GM19351 (cell line): ENCODE results near the gene ARHGAP33.

Source experiments
- ATAC-seq: cut with Tn5 transposase; IDR thresholded peaks from one replicate; pipeline ENCODE4 v1.9.1; 2021; ENCODE audit warnings: mild to moderate bottlenecking, moderate library complexity; ENCODE audit not compliant: unreplicated experiment

Gene ARHGAP33, protein sequence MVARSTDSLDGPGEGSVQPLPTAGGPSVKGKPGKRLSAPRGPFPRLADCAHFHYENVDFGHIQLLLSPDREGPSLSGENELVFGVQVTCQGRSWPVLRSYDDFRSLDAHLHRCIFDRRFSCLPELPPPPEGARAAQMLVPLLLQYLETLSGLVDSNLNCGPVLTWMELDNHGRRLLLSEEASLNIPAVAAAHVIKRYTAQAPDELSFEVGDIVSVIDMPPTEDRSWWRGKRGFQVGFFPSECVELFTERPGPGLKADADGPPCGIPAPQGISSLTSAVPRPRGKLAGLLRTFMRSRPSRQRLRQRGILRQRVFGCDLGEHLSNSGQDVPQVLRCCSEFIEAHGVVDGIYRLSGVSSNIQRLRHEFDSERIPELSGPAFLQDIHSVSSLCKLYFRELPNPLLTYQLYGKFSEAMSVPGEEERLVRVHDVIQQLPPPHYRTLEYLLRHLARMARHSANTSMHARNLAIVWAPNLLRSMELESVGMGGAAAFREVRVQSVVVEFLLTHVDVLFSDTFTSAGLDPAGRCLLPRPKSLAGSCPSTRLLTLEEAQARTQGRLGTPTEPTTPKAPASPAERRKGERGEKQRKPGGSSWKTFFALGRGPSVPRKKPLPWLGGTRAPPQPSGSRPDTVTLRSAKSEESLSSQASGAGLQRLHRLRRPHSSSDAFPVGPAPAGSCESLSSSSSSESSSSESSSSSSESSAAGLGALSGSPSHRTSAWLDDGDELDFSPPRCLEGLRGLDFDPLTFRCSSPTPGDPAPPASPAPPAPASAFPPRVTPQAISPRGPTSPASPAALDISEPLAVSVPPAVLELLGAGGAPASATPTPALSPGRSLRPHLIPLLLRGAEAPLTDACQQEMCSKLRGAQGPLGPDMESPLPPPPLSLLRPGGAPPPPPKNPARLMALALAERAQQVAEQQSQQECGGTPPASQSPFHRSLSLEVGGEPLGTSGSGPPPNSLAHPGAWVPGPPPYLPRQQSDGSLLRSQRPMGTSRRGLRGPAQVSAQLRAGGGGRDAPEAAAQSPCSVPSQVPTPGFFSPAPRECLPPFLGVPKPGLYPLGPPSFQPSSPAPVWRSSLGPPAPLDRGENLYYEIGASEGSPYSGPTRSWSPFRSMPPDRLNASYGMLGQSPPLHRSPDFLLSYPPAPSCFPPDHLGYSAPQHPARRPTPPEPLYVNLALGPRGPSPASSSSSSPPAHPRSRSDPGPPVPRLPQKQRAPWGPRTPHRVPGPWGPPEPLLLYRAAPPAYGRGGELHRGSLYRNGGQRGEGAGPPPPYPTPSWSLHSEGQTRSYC

DNA sequence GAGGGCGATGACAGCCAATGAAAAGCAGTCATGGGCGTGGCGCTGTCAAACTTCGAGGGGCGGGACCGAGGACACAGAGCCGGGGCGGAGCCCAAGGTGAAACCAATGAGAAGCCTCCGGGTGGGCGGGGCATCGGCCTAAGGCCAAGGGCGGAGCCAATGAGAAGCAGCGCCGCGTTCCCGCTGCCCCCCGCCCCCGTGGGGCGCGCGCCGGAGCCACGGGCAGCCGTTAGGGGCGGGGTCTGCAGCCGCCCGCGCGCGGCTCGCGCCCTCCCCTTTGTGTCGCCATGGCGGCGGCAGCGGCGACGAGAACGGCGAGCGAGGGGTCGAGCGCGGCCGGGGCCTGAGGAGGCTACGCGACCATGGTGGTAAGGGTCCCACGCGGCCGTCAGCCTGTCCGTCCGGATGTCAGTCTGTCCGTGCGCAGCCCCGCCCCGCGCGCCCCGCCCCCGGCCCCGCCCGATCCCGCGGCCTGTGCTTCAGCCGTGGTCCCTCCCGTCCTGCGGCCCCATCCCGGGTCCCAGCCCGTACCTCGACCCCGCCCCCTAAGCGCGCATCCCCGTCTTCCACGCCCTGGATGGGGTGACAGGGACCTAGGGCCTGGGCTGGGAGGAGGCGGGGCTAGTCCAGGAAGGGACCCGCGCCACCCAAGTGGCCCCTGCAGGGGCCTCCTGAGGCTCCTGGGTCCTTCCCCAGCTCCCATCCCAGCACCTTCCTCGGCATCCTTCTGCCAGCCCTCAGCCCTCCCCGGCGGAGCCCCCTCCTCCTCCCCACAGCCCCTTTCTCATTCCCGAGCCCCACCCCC is at the start of gene ARHGAP33:
Gene ARHGAP33, plus strand, starts transcription at position 267 of the 804 bp plus-strand sequence. Its CDS starts 95 bp downstream, at position 362.
- peak; percentile 93 for ATAC-seq

DNA sequence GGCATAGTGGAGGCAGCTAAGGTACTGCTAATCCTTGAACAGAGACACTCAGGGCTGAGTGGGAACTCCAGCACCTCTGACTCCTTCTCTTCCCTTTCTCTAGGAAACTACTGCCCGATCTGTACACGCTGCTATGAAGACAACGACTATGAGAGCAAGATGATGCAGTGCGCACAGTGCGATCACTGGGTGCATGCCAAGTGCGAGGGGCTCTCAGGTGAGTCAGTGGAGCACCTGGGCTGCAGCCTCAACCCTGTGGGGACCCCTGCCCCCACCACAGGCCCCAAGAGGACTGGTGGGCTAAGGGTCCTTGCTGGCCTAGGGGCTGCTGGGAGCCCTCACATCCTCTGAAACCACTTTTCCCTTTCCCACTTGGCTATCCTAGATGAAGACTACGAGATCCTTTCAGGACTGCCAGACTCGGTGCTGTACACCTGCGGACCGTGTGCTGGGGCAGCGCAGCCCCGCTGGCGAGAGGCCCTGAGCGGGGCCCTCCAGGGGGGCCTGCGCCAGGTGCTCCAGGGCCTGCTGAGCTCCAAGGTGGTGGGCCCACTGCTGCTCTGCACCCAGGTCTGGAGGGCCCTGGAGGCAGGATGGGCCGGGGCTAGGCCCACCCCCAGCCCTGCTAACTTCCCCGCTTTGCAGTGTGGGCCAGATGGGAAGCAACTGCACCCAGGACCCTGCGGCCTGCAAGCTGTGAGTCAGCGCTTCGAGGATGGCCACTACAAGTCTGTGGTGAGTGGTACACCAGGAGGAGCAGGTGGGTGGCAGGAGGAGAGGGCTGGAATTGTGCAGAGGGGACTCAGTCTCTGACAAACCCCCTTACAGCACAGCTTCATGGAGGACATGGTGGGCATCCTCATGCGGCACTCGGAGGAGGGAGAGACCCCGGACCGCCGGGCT is 48.1 kb upstream of the ARHGAP33 start:
- ATAC-seq, result no peak

DNA sequence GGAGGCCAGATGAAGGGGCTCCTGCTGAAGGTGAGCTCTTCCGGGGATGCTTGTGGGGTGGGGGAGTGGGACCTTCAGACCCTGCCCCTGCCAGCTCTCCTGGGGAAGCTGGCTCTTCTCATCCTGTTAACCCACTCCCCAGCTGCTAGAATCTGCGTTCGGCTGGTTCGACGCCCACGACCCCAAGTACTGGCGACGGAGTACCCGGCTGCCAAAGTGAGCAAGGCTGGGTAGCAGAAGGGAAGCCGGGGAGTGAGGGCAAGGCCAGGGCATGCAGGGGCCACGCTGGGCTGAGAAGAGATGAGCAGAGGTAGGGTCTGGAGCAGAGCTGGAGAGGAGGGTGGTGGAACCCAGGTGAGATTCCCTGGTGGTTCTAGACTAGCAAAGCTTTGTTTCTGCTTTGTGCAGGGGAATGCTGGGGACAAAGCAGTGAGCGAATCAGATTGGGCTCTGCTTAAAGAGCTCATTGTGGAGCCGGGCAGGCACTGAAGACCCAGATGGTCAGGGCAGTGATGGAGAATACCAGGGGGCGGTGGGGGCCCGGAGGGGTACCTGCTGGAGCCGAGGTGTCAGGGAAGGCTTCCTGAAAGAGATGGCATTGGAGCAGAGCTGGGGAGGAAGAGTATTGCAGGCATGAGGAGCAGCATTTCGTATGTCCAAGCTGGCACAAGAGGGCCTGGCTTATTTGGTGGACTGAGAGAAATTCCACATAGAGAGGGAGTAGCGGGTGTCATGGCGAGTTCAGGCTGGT is 47.2 kb upstream of the ARHGAP33 start:
- no peak for ATAC-seq

DNA sequence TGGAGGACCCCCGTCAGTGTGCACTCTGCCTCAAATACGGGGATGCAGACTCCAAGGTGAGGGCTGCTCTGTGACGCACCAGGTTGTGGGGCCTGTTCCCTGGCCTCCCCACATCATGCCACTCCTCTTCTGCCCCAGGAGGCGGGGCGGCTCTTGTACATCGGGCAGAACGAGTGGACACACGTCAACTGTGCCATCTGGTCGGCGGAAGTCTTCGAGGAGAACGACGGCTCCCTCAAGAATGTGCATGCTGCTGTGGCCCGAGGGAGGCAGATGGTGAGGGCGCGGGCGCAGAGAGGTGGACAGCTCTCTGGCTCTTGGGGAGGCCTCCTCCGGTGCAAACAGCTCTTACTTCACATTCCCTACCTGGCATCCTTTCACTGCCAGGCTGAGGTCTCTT is 46.3 kb upstream of the ARHGAP33 start:
- ATAC-seq, result no peak

DNA sequence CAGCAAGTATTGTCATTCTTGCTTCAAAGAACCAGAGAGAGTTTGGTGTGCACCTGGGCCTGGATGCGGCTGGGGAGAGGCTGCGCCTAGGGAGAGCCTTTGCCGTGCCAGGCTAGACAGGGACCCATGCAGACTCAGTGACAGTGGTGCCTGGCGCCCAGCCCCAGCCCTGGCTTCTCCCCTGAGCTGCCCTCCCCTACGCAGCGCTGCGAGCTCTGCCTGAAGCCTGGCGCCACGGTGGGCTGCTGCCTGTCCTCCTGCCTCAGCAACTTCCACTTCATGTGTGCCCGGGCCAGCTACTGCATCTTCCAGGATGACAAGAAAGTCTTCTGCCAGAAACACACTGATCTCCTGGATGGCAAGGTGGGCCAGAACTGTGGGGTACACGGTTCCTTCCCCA is 45.6 kb upstream of the ARHGAP33 start:
- ATAC-seq, result no peak

DNA sequence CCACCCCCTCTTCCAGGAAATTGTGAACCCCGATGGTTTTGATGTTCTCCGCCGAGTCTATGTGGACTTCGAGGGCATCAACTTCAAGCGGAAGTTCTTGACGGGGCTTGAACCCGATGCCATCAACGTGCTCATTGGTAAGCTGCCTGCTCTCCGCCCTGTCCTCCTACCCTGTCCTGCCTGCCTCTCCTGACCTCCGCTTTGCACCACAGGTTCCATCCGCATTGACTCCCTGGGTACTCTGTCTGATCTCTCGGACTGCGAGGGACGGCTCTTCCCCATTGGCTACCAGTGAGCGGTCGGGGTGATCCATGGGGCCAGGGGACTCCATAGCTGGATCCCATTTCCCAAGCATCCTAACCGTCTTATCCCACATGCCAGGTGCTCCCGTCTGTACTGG is 45.0 kb upstream of the ARHGAP33 start:
- no peak for ATAC-seq

DNA sequence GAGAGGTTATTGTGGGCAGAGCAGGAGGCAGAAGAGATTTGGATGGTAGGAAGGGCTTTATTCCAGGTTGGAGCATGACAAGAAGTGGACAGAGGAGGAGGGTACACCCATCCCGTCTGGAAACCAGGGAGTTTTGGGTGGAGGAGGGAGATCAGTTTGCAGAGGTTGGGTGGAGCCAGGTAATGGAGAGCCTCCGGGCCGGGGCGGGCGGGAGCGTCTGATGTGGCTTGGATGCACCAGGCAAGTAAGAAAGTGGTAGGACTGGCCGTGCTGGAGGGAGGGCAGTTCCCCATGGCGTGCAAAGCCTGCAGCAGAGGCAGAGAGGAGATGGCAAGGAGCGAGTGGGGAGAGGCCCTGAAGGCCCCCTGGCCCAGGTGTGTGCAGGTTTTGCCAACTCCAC is 44.0 kb upstream of the ARHGAP33 start:
- no peak for ATAC-seq

DNA sequence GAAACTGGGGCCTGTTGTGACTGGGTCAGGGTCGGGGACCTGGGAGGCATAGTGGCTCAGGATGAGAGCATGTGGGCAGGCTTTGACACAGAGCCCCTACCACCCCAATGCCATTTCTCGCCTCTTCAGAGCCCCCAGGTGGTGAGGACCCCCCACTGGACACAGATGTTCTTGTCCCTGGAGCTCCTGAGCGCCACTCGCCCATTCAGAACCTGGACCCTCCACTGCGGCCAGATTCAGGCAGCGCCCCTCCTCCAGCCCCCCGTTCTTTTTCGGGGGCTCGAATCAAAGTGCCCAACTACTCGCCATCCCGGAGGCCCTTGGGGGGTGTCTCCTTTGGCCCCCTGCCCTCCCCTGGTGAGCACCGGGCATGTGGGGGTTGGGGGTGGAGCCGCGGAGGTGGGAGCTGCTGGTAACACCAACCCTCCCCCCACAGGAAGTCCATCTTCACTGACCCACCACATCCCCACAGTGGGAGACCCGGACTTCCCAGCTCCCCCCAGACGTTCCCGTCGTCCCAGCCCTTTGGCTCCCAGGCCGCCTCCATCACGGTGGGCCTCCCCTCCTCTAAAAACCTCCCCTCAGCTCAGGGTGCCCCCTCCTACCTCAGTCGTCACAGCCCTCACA is 43.5 kb upstream of the ARHGAP33 start:
- no peak for ATAC-seq

DNA sequence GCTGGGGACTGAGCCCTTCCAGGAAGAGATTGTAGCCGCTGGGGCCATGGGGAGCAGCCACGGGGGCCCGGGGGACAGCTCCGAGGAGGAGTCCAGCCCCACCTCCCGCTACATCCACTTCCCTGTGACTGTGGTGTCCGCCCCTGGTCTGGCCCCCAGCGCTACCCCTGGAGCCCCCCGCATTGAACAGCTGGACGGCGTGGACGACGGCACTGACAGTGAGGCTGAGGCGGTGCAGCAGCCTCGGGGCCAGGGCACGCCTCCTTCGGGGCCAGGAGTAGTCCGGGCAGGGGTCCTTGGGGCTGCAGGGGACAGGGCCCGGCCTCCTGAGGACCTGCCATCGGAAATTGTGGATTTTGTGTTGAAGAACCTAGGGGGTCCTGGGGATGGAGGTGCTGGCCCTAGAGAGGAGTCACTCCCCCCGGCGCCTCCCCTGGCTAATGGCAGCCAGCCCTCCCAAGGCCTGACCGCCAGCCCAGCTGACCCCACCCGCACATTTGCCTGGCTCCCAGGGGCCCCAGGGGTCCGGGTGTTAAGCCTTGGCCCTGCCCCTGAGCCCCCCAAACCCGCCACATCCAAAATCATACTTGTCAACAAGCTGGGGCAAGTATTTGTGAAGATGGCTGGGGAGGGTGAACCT is 42.7 kb upstream of the ARHGAP33 start:
- ATAC-seq, result no peak

DNA sequence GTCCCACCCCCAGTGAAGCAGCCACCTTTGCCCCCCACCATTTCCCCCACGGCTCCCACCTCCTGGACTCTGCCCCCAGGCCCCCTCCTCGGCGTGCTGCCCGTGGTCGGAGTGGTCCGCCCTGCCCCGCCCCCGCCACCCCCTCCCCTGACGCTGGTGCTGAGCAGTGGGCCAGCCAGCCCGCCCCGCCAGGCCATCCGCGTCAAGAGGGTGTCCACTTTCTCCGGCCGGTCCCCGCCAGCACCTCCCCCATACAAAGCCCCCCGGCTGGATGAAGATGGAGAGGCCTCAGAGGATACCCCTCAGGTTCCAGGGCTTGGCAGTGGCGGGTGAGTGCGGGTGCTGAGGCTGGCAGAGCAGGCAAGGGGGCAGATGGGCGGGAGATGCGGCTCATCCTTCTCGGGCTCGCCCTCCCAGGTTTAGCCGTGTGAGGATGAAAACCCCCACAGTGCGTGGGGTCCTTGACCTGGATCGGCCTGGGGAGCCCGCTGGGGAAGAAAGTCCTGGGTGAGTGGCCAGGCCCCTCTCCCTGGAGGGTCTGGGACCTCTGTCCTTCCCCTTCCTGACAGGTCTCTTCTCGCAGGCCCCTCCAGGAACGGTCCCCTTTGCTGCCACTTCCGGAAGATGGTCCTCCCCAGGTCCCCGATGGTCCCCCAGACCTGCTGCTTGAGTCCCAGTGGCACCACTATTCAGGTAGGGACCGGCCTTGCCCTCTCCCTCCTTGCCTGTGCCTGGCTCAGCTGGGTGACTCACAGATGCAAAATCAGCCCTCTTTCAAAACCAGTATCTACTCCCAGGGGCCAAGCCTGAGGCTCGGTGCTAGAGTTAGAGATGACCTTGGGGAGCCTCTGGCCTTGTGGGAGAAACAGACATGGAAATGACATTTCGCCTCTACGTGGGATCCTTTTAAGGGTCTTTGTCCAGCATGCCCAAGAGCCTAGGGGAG is 41.9 kb upstream of the ARHGAP33 start:
- no peak for ATAC-seq

DNA sequence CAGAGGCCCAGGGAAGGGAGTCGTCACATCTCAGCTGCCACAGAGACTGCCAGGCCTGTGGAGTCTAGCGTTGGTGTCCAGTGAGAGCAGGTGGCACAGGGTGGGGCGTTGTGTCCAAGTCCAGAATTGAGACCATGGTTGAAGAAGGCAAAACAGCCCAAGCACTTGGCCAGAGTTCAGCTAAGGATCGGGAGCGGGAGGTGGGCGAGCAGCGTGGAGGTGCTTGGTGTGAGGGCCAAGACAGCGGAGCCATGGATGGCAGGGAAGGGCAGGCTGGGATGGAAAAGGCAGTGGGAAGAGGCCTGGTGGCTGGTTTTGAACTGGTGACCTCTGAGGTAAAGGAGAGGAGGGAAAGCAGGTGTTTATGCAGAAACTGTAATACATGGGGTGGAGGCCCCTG is 41.1 kb upstream of the ARHGAP33 start:
- ATAC-seq, result no peak

DNA sequence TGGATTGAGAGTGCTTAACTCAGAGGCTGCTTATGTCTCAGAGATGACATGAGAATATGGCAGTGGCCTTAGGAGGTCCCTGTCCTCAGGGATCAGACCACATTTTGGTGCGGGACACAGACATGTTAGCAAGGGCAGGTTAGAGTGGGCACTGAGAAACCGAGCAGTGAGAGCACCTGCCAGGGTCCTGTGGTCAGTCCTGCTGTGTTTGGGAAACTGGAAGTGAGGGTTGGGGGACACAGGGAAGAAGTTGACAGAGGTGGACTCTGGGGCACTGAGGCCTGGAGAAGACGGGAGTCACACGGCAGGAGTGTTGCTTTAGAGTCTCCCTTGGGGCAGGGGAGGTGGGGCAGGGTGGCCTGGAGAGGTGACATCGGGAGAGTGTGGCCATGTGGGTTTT is 40.5 kb upstream of the ARHGAP33 start:
- ATAC-seq, result no peak

DNA sequence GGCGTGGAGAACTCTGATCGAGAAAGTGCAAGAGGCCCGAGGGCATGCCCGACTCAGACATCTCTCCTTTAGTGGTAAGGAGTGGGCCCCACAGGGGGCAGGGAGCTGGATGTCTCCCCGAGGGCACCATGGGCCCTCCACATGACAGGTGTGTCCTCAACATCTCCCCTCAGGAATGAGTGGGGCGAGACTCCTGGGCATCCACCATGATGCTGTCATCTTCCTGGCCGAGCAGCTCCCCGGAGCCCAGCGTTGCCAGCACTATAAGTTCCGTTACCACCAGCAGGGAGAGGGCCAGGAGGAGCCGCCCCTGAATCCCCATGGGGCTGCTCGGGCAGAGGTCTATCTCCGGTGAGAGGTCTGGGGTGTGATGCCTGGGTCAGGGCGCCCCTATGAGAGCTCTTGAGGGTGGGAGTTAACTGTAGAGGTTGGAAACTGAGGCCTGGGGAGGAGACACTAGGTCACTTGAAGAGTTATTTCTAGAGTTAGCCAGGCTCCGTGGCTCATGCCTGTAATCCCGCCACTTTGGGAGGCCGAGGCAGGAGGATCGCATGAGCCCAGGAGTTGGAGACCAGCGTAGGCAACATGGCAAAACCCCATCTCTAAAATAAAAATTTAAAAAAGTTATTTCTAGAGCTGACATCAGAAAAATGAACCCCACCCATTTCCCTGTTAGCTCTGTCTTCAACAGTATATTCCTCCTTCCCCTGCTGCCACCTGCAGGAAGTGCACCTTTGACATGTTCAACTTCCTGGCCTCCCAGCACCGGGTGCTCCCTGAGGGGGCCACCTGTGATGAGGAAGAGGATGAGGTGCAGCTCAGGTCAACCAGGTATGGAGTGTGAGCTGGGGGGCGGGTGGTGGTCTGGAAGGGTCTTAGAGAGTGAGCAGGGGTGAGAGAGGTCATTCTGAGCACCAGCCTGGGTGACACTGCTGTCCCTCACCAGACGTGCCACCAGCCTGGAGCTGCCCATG is 38.2 kb upstream of the ARHGAP33 start:
- no peak for ATAC-seq

DNA sequence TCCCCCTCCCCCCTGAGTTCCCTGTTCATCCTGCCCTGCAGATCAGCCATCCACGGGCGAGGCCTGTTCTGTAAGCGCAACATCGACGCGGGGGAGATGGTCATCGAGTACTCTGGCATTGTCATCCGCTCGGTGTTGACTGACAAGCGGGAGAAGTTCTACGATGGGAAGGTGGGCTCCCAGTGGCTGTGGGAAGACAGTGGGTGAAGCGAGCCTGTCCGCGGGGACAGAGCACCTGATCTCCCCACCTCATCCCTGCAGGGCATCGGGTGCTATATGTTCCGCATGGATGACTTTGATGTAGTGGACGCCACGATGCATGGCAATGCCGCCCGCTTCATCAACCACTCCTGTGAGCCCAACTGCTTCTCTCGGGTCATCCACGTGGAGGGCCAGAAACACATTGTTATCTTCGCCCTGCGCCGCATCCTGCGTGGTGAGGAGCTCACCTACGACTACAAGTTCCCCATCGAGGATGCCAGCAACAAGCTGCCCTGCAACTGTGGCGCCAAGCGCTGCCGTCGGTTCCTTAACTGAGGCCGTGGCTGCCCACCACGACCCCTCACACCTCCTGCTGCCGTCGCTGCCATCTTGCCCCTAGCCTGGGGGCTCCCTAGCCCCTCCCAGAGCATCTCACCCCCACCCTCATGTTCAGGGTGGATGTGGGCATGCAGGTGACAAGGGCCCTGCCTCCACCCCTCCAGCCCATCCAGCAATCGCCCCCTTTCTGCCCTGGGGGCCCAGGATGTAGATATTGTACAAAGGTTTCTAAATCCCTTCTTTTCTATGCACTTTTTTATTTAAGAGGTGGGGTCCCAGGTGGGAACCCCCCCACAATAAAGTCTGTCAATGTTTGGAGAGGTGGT is 37.1 kb upstream of the ARHGAP33 start:
- ATAC-seq, result no peak

DNA sequence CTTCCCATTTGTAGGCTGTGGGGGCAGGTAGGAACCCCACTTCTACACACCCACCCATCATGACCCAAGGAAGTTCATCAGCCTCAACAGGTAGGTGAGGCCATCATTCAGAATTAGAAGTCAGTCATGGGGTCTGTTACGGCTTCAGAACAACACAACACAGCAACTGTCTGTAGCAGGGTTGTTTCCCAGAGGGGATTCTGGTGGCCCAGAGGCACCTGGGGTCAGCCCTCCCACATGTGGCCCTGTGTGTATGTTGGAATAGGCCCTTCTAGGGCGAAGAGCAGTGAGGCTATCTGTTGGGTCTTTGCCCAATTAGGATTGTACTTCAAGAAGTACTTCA is 36.5 kb upstream of the ARHGAP33 start:
- ATAC-seq, result no peak
